ENCODE results near the gene PACSIN1. TPM values are rescaled to one million over a fixed set of nuclear protein-coding genes. Genes with fewer than 3 reads are reported as not detected.

Gene PACSIN1, protein sequence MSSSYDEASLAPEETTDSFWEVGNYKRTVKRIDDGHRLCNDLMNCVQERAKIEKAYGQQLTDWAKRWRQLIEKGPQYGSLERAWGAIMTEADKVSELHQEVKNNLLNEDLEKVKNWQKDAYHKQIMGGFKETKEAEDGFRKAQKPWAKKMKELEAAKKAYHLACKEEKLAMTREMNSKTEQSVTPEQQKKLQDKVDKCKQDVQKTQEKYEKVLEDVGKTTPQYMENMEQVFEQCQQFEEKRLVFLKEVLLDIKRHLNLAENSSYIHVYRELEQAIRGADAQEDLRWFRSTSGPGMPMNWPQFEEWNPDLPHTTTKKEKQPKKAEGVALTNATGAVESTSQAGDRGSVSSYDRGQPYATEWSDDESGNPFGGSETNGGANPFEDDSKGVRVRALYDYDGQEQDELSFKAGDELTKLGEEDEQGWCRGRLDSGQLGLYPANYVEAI
- total RNA-seq = not detected in 2 replicates

DNA sequence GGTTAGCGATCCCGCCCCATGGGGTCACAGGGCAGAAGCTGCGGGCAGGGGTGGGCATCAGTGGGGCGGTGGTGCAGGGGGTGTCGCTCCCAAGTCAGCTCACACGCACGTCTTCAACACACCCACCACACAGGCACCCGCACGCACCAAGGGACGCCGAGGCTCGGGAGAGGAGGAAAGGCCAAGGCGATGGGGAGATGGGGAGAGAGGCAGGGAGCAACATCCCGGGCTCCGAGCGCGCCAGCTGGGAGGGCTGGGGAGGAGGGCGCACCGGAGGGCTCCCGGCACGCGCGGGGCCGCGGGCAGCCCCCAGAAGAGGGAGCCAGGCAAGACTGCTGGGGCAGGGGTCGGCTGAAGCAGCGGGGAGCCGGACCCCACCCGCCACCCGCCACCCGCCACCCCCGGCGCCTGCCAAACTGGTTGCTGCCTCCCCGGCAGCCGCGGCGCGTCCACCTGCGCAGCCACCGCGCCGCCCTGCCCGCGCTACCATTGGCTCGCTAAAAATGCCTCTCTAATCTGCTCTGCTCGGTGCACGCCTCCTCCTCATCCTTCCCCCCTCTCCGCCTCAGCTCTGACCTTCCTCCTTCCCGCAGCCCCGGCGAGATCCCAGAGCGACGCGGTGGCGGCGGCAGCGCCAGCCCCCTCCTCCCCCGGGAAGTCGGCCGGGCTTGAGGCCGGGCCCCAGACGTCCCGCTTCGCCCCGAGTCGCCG lies at the start of gene PACSIN1:
PACSIN1 (plus strand) TSS at position 546 of the 711 bp plus-strand sequence. CDS start 60,230 bp downstream, outside the sequence.

DNA sequence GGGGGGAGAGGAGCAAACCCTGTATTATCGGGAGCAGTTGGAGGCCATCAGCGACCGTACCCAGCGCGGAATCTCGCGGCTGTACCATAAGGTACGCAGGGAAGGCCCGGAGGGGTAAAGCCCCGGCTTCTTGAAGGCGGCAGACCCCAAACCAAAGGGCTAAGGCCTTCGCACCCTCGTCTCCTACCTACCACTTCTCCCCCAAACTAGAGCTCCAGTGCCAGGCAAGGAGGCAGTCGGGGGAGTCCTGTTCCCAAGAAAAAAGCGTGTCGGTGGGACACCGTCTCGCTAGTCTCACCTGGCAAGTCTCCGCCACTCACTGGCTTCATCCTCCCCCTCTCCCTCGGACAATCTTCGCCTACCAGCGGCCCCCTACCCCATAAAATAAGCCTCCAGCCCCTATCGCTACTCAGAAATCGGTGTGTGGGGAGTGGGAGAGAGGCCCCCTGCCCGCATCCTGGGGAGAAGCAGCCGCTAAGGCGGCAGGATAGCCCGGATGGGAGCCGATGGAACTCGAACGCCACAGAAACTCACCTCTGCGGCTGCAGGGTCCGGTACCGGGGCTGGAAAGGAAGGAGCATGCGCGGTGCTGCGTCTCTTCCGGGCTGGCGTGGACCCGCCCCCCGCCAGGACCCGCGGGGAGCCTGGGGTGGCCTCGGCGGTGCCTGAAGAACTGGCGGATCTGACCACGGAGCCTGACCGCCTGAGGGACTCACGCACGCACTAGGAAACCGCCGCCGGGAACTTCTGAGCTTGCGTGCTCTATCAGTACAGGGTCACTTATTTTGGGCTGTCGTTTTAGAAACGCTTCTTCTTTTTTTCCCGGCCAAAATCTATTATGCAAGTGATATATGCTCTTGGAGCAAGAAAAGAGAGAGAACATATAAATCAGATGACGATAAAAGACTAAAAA lies 40.1 kb upstream of the PACSIN1 start, which contains the start of gene RPS10:
RPS10 (minus strand) TSS at position 572 of the 913 bp plus-strand sequence. CDS start 848 bp downstream, outside the sequence.

DNA sequence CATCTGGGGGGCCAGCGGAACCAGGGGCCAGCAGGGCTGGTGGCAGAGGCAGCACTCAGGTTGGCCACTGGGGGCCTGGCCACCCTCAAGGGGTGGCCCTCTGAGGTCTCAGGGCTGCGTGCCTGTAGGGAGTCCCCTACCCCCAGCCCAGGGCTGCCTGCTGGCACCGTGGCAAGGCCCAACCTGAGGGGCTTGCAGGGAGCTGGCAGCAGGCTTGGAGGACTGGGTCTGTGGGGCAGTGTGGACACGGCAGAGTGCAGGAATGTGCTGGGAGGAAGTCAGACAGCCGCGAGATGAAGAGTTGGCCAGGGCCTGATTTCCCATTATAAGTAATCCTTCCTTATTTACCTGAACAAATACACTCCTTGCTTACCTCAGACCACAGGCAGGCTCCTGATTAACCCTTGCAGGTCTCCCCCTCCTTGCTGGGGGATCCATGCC lies 90.2 kb downstream of the PACSIN1 start, which contains the start of gene SPDEF:
SPDEF (minus strand) TSS at position 299 of the 441 bp plus-strand sequence. CDS start 11,874 bp downstream, outside the sequence.

Other genes starting within 250 kb of the PACSIN1 start
- gene HMGA1, start 229.2 kb upstream of the PACSIN1 start, total RNA-seq = 370 and 722 TPM in 2 replicates
- gene SMIM29, start 217.1 kb upstream of the PACSIN1 start, total RNA-seq = 50.2 and 58.4 TPM in 2 replicates
- gene NUDT3, start 73.4 kb upstream of the PACSIN1 start, total RNA-seq = 25.0 and 31.7 TPM in 2 replicates
- gene RPS10, start 40.0 kb upstream of the PACSIN1 start, total RNA-seq = 1,456 and 4,062 TPM in 2 replicates
- gene SPDEF, start 90.3 kb downstream of the PACSIN1 start, total RNA-seq = not detected in 2 replicates
- gene ILRUN, start 230.7 kb downstream of the PACSIN1 start, total RNA-seq = 31.2 and 40.9 TPM in 2 replicates

Data from subcutaneous preadipocyte (primary cell).